T-helper 22 cell (primary cell): ENCODE data around the gene TCERG1L.
"Not testable (repeated sequence)": the region's sequence is repeated elsewhere in the genome, so short reads cannot be mapped to it uniquely, and the experiment has no call there.

Experiments used
- DNase-seq: peaks from one replicate; pipeline ENCODE4 v3.0.0-alpha.2; 2020; ENCODE audit warnings: low read depth

TCERG1L gene

DNA sequence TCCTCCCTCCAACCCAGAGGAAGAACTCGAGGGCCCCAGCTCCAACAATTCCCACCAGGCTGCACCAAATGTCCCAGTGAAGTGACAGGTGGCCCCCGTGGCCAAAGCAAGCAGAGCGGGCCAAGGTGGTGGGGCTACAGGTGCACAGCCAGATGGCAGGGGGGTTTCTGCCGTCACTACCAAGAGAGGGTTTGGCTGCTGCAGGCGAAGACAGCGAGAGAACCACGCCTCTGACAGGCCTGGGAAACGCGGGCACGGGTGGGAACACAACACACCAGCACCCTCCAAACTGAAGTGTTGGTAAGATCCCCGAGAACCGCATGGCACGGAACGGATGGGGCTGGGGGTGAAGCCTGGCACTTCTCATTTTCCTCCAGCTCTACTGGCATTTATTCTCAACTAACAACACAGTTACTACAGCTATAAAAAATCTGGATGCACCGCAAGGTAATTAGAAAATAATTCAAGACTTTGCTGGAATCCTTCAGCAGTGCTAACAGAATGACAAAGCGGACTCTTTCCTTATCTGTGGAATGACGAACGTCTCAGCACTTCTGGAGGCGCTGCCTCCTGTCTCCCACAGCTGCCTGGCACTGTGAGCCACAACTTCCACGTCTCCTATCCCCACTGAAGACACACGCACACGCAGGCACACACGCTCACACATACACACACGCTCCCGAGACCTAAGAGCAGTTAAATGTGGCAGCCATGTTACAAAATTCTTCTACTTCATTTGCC lies 167.9 kb downstream of the TCERG1L start:
- no peak for DNase-seq

DNA sequence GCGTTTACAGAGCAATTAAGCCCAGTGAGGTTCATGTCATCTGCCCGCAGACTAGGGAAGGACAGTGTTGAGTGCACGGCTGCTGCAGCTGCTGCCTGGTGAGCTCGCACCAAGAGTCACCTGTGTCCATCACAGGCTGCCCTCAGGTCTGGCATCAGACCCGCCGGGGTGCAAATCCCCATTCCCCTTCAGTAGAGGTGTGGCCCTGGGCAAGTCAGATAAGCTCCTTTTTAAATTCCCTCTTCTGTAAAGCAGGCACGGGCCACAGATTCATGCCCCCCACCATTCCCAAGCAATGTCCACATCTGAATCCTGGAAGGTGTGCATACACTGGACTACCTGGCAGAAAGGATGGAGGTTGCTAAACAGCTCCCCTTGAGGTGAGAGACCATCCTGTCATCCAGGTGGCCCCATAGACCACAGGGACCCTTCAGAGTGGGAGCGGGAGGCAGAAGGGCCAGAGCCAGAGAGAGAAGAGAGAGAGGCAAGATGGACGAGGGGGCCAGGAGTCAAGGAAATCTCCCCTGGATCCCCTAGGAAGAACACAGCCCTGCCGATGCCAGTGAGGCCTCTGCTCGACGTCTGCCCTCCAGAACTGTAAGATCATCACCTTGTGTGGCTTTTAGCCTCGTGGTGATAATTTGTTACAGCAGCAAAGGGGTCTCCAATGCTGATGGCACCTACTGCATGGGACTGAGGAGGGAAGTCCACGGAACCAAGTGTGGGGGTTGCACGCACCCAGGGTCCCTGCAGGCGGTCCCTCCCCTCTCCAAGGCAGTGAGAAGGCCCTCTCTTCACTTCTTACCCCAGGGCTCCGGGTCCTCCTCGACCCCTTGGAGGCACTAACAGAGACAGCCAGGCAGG lies 168.8 kb downstream of the TCERG1L start:
- DNase-seq, result no peak

DNA sequence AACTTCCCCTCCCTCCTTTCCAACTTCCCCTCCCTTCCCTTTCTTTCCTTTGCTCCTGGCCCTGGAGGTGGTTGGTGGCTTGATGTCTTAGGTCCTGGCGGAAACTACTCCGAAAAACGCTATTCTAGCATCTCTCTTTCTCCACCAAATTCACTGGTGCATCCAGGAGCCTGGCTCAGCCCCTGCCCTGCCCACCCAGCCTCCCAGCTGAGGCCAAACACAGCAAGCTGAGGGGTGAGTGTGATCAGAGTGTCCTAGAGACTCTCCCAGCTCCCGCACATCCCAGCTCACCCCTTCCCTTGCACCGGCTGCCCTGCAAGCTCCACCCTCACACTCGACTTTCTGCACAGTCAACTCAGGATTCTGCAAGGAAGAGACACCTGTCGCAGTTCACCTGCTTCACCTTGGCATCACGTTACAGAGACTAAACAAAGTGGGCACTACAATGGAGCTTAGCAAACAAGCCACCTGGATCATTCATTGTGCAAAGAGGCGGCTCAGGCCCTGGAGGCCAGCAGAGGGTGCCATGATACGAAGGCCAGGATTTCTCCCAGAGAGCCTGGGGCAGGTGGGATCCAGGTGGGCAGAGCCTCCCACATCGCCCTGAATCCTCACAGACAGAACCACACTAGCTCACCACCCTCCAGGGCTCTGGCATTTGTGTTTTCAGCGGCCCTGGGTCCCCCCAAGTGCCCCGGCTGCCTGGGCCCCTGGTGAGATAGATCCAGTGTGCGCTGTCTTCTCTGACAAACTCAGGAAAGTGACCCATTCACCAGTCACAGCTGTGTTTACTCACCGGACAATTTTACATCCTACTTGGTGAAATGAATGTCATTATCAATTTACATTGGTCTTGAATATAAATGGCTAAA lies 169.6 kb downstream of the TCERG1L start:
- no peak for DNase-seq

- DNase-seq, result no peak
Measured at GRCh38 chr10:131141207-131141606, 170.3 kb downstream of the TCERG1L start.

DNA sequence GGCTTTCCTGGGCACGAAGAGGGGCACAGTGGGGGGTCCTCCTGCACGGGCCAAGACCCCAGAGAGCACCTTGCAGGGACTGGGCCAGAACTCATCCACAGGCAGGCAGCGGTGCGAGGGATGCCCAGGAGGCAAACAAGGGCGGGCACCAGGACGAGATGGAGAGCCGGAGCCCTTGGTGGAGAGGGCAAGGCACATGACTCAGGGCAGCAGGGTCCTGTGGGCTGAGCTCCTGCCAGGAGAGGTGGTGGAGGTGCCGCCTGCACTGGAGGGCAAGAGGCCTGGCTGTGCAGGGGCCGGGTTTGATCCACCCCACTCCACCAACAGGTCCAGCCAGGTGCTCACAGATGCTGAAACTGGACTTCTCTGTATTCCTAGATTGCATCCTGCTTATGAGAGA lies 170.9 kb downstream of the TCERG1L start:
- no peak for DNase-seq

DNA sequence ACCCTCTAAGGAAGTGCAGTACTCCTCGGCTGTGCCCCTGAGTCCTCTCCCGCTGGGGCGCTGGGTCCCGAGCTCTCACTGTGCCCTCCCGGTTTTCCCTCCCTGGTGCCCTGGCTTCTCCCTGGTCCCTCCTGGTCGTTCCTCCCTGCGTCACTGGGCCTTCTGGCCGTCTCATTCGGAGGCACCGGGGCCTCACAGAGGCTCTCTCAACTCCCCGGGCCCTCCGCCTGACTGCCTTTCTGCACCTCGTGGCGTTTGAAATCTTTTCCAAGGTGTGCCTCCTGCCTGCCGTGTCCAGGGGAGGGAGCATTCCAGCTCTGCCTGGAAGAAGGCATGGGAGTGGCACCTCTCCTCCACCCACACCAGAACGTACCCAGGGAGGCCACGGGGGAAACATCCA lies 174.3 kb downstream of the TCERG1L start:
- no peak for DNase-seq

GRCh38 chr10:131136336-131136735 lies 175.2 kb downstream of the TCERG1L start:
- not testable (repeated sequence) for DNase-seq

- no peak for DNase-seq
Measured at GRCh38 chr10:131135716-131136115, 175.8 kb downstream of the TCERG1L start.

DNA sequence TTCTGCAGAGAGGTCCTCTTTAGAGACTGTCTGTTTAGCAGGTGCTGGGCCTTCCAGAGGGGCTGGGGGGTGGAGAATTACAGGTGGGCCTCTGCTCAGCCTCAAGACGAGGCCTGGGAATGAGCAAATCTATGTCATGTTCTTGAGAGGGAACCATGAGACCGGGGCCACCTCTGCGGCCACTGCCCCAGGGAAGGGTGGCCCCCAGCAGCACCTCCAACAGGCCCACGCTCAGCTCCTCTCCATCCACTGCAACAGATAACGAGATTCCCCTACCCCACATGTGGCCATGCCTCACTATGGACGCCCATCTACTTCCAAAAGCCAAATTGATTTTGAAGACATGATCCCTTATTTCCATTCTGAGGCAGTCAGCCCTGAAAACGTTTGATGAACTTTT lies 176.9 kb downstream of the TCERG1L start:
- DNase-seq, result no peak

GRCh38 chr10:131134001-131134576 lies 177.4 kb downstream of the TCERG1L start:
- no peak for DNase-seq

DNA sequence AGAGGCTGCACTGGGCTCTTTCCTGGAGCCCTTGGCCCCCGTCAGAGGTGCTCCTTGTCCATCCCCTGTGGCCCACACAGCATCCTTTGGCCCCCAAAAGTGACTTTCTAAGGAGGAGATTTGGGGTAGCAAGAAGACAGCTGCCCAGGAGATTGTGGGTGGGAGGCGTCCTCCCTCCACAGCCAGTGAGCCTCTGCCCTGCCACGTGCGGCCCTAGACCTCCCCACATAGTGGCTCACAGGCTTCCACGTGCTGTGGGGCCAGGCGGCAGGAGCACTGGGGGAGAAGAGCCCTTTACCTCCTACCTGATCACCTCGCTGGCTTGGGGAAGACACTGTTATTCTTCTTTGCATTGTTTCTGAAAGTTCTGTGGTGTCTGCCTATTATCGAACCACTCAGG lies 178.8 kb downstream of the TCERG1L start:
- no peak for DNase-seq

GRCh38 chr10:131131726-131132591 lies 179.6 kb downstream of the TCERG1L start:
- DNase-seq, result no peak

DNA sequence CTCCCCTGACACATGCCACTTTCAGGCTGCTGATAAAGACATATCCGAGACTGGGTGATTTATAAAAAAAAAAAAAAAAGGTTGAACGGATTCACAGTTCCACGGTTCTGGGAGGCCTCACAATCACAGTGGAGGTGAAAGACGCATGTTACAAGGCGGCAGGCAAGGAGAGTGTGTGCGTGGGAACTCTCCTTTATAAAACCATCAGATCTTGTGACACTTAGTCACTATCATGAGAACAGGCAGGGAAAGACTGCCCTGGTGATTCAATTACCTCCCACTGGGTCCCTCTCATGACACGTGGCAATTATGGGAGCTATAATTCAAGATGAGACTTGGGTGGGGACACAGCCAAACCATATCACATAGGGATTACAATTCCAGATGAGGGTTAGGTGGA lies 181.5 kb downstream of the TCERG1L start:
- no peak for DNase-seq

DNA sequence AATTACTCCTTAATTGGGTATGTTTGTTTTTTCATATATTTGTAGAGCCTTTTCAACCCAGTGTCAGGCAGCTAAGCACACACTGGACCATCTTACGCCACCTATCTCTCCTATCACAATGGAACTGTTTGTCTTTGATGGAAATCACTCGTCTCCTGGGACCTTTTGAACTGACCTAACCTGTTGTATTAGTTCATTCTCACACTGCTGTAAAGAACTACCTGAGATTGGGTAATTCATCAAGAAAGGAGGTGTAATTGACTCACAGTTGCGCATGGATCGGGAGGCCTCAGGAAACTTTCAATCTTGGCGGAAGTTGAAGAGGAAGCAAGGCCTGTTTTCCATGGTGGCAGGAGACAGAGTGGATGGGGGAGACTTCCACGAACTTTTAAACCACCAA lies 182.0 kb downstream of the TCERG1L start:
- DNase-seq, result no peak

GRCh38 chr10:131128731-131129130 lies 182.8 kb downstream of the TCERG1L start:
- DNase-seq, result no peak

DNA sequence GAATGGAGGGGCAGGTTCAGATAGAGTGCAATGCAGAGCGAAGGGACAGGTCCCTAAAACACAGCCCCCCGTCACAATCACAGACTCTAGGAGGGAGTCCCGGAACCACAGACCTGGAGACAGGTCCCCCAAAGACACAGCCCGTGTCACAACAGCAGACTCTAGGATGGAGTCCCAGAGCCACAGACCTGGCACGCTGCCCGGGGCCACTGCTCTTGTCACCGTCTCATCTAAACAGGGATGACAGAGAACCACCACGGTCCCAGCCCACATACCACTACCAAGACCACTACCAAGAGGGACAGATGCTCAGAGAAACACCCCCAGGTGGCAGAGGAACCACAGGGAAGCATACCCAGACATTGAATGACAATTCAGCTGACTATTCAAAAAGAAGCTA lies 183.9 kb downstream of the TCERG1L start:
- no peak for DNase-seq

- no peak for DNase-seq
Measured at GRCh38 chr10:131127138-131127589, 184.4 kb downstream of the TCERG1L start.

DNA sequence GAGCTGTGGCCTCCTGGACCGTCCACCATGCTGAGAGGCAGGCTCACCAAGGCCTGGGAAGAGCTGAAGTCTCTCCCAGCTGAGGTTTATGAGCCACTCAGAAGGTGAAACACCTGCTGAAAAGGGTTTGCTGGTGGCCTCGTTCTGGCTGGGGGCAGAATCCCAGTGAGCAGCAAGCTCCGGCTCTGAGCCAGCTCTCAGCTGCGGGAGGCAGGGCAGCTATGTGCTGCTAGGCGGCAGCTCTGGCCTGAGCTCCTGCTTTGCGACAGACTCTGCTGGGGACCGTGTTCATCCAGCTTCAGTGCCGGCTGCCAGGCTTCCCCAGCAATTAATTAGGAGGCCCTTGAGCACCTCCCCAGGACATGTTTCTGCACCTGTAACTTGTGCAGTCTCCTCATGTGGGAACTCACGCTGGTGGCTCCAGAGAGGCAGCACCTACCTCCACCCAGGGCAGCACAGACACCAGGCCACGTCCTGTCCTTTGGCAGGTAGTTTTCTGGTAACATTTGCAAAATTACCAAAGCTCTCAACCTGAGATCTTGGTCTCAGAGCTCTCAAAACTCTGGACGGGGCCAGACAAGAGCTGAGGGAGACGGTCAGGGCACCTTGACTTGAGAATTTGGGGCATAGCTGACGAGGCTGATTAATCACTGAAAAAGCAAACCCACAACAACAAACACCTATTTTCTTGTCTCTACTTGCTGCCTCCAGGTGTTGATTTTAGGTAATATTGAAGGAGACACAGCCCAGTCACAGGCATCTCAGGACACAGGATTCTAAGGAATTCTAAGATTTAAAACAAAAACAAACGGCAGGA lies 185.0 kb downstream of the TCERG1L start:
- no peak for DNase-seq

- no peak for DNase-seq
Measured at GRCh38 chr10:131125511-131126225, 185.9 kb downstream of the TCERG1L start.
